ENCODE results near the gene SYCE3.
"Not testable (repeated sequence)": the region's sequence is repeated elsewhere in the genome, so short reads cannot be mapped to it uniquely, and the experiment has no call there.

SYCE3 gene

GRCh38 chr22:50521710-50522109 is 41.0 kb downstream of the SYCE3 start:
- TF ChIP-seq CTCF (conservative IDR thresholded peaks at IDR 0.05; ENCODE audit: low read length) = no peak
- DNase-seq (ENCODE audit: low read depth) = no peak

DNA sequence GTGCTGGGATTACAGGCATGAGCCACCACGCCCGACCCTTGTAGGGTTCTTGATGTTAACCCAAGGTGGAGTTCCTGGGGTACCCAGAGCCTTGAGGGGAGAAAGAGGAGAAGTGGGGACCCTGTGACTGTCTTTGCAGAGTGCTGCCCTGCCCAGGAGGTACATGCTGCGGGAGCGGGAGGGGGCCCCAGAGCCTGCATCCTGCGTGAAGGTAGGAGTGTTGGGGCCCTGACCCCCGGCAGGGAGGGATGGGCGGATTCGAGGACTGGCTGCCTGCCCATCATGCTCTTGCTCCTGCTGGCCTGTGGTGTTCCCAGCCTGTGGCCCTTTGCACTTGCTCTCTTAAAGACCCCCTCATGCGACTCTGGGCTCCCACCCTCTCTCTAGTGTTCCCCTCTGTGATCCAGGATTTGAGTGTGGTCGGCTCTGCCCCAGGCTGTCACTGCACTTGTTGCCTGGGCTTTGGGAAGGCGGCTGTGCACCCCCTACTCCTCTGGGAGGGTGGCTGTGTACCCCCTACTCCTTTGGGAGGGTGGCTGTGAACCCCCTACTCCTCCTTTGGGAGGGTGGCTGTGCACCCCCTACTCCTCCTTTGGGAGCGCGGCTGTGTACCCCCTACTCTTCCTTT is 41.8 kb downstream of the SYCE3 start:
- no peak for TF ChIP-seq CTCF (conservative IDR thresholded peaks at IDR 0.05; ENCODE audit: low read length)
- no peak for DNase-seq (ENCODE audit: low read depth)
- H3K4me3 ChIP-seq (ENCODE audit: low read length) = no peak overlapping the region

More at GRCh38 chr22:50521710-50522109, 41.0 kb downstream of the SYCE3 start:
- no peak overlapping the region for H3K4me3 ChIP-seq (ENCODE audit: low read length)

DNA sequence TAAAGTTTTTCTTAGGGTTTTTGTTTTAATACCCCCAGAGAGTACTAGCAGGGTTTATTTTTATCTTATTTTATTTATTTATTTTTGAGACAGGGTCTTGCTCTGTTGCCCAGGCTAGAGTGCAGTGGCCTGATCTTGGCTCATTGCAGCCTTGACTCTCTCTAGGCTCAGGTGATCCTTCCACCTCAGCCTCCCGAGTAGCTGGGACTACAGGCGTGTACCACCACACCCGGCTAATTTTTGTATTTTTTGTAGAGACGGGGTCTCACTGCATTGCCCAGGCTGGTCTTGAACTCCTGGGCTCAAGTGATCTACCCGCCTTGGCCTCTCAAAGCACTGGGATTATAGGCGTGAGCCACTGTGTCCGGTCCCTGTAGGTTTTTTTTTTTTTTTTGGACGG is 42.5 kb downstream of the SYCE3 start:
- DNase-seq (ENCODE audit: low read depth); H3K4me3 ChIP-seq (ENCODE audit: low read length): not testable (repeated sequence)

DNA sequence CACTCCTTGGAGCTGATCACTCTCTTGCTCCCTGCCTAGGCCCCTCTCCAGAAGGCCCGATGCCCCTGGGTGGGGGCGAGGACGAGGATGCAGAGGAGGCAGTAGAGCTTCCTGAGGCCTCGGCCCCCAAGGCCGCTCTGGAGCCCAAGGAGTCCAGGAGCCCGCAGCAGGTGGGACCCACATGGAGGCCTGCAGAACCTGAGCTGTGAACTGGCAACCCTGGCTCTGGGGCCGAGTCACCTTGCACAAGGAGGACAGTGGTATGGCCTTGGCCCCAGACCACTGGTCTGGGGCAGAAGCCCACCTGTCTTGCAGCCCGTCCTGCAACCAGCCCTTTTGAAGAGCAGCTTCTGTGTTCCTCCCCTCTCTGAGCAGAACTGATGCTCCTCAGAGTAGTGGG is 43.6 kb downstream of the SYCE3 start:
- DNase-seq (ENCODE audit: low read depth) = no peak
- TF ChIP-seq CTCF (conservative IDR thresholded peaks at IDR 0.05; ENCODE audit: low read length) = no peak
- H3K4me3 ChIP-seq (ENCODE audit: low read length) = no peak overlapping the region

DNA sequence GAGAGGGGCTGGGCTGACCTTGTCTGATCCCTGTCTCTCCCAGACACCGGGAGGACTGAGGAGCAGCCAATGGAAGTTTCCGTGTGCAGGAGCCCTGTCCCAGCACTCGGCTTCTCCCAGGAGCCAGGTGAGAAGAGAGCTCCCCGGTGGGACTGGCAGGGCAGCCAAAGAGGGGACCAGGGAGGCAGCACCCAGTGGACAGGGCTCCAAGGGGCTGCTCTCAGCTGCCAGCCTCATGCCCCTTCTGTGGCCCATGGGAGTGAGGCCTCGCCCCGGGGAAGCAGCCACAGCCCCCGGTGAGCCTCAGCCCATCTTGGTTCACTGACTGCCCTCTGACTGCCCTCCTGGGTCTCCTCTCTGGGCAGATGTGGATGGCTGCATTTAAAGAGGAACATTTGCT is 44.1 kb downstream of the SYCE3 start:
- no peak overlapping the region for H3K4me3 ChIP-seq (ENCODE audit: low read length)
- TF ChIP-seq CTCF (conservative IDR thresholded peaks at IDR 0.05; ENCODE audit: low read length) = no peak
- no peak for DNase-seq (ENCODE audit: low read depth)

DNA sequence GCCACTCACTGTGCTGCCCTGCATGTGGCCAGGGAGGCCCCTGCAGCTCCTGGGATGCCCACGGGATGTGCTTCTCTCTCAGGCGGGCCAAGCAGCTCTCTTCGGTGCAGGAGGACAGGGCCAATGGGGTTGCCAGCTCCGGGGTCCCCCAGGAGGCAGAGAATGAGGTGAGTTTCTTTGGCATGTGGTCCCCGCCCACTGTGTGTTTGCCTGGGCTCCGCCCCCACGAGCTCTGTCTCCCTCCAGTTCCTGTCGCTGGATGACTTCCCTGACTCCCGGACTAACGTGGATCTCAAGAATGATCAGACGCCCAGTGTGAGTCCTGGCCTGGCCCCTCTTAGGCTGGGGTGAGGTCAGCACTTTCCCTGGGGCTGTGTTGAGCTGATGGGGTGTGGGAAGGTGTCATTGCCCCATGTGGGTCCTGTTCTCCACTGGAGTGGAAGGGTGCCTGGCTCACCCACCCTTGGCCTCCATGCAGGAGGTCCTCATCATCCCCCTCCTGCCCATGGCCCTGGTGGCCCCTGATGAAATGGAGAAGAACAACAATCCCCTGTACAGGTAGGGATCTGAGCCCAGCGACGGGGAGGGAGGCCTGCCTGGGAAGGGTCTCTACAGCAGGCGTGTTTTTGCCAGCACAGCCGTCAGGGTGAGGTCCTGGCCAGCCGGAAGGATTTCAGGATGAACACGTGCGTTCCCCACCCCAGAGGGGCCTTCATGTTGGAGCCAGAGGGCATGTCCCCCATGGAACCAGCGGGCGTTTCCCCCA is 45.0 kb downstream of the SYCE3 start:
- DNase-seq (ENCODE audit: low read depth) = no peak
- no peak overlapping the region for H3K4me3 ChIP-seq (ENCODE audit: low read length)
- no peak for TF ChIP-seq CTCF (conservative IDR thresholded peaks at IDR 0.05; ENCODE audit: low read length)

DNA sequence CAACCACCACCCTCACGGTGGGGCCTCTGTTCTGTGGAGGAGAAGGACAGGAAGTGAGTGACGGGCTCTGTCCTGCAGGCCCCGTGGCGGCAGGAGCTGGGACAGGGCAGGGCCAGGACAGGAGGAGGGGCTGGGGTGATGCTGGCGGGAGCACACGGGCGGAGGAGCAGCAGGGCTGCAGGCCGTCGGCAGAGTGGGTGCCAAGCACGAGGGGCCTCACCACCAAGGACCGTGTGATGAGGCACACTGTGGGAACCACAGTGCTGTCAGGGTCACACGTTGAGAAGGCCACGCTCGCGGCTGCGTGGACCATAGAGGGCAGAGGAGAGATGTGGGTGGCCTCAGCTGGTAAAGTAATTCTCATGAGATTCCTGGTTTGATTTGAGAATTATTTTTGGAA is 45.8 kb downstream of the SYCE3 start:
- no peak for TF ChIP-seq CTCF (conservative IDR thresholded peaks at IDR 0.05; ENCODE audit: low read length)
- no peak for DNase-seq (ENCODE audit: low read depth)
- no peak overlapping the region for H3K4me3 ChIP-seq (ENCODE audit: low read length)
